HL-60/S4 treated with retinoic acid at 250 ng/mL for 4 days and 3 days (cell line): ENCODE measurements around the gene TECTA.
"Not testable (repeated sequence)": the region's sequence is repeated elsewhere in the genome, so short reads cannot be mapped to it uniquely, and the experiment has no call there.

ENCODE experiments used
- in situ Hi-C: fragments of 300-500 bp; cut with MboI; formaldehyde crosslinking; loops from 2 replicates; pipeline ENCODE4 v1.7.0; 2022; ENCODE audit warnings: low sequenced_read_pairs

Gene TECTA

DNA sequence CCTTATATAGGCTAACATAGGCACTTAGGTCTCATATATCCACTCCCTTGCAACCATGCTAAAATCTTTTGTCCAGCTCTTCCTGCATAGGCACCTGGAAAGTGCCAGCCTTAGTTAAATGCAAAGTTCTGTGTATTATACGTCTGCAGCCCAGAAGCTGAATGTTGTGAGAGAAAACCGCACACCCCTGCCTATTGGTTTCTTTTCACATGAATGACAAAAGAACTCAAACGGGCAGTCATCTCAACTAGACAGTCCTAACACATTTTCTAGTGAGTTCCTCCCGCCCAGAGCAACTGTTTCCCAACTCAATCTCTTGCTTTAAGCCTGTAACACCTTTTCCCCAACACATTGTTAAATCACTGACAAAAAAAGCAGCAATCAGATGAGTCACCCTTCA lies 122.1 kb downstream of the TECTA start:
- in situ Hi-C loops: no loop called here

DNA sequence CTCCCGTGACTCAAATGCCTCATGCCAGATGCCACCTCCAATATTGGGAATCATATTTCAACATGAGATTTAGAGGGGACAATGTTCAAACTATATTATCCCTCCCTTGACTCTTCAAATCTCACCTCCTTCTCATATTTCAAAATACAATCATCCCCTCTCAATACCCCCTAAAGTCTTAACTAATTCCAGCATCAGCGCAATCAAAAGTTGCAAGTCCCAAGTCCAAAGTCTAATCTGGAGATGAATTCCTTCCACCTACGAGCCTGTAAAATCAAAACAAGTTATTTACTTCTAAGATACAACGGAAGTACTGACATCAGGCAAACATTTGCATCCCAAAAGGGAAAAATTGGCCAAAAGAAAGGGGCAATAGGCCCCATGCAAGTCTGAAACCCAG lies 124.3 kb downstream of the TECTA start:
- in situ Hi-C loops: no loop called here

DNA sequence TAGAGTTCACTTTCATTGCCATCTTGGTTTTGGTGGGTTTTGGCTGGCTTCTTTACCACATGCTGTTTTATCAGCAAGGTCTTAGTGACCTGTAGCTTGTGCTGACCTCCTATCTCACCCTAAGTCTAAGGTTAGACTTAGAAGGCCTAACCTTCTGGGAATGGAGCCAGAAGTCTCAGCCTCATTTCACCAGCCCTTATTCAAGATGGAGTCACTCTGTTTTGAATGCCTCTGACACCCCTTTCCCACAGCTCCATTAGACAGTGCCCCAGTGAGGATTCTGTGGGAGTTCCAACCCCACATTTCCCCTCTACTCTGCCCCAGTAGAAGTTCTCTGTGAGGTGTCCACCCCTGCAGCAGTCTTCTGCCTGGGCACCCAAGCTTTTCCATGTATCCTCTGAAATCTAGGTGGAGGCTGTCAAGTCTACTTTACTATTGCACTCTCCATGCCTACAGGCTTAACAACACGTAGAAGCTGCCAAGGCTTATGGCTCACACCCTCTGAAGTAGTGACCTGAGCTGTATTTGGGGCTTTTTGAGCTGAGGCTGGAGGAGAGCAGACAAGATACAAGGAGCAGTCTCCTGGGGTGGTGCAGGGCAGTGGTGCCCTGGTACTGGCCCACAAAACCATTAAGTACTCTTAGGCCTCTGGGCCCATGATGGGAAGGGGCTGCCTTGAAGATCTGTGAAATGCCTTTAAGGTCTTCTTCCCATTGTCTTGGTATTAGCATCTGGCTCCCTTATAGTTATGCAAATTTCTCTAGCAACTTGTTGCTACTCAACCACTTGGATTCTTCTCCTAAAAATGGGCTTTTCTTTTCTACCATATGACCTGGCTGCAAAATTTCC lies 125.6 kb downstream of the TECTA start:
- in situ Hi-C loops: no loop called here

GRCh38 chr11:121228851-121229250 lies 127.8 kb downstream of the TECTA start:
- in situ Hi-C loops: no loop called here

DNA sequence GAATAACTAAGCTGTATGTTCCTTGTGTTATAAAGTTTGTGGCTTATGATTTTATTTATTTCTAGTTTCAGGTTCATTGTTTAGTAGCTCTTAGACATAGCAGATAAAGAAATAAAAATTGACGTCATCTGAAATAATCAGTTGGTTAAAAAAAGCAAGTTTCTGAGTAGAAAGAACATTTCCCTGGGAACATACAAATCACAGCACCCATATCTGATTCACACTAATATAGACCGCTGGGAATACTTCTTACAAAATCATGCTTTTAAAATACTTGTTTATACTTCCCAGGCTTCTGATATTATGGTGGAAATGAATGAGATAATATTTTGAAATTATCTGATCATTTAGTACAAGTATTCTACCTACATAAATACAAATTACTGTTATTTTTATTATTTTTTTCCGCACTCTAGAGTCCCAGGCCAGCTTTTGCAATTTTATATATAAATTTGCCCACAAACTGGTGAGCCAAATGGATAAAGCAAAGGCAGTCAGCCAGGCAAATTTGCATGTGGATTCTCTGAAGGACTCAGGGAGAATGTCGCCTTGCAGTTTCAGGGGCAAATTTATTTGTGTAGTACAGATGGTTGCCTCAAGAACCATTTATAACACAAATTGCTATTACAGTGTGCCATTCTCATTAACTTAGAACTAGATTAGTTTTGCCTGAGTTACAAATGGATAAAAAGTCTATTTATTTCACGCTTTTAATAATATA lies 128.6 kb downstream of the TECTA start:
- in situ Hi-C loops: no loop called here

- in situ Hi-C loops: no loop called here
Observed at GRCh38 chr11:121231576-121232278, 130.7 kb downstream of the TECTA start.

DNA sequence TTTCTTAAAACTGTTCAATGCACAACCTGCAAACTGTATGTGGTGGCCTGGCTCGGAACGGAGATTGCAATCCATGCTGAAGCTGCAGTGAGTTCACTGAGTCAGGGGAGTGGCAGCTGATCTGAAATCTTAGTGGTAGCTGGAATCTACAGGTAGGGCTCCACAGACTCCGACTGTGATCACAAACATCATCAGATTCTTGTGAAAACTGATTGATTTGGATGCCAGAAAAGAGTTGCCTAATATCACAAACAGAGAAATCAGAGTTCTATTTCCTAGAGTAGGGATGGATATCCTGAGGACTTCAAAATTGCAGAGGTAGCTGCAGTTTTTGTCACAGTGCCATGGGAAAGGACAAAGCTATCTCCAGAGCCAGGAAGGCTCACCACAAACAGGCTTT lies 134.0 kb downstream of the TECTA start:
- in situ Hi-C loops: no loop called here

GRCh38 chr11:121236115-121237001 lies 135.3 kb downstream of the TECTA start:
- in situ Hi-C loops: no loop called here

DNA sequence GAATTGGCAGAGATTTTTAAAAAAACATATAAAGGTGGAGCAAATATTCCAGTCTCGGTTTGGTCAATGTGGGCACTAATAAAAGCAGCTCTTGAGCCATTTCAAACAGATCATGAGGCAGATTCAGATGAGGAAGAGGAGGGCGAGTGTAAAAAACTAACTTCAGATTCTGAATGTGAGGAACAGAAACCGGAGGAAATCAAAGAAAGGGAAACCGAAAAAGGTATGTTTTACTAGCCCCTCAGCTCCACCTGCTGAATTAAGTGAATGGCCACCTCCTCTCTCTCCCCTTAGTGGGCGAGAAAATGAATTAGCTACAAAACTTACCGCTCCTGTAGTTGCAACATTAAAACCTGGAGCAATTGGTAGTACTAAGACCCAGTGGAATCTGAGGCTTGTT lies 136.2 kb downstream of the TECTA start:
- in situ Hi-C loops: not testable (repeated sequence)

GRCh38 chr11:121237686-121238658 lies 136.9 kb downstream of the TECTA start:
- in situ Hi-C loops: no loop called here

DNA sequence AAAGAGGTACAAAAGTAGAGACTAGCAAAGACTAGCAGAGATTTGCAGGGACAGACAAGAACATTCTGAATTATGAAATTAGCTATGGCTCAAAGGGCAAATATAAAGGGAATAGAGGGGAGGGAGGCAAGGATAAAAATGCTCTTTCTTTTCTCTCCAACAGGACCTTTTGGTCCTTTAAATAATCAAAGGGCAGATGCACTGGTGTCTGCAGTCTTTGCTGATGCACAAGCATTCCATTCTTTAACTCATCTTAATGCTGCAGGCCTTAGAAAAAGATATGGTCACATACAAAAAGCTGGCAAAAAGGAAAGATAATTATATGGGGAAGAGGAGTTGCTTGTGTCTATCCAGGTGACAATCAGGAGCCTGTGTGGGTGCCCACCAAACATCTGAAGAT lies 137.9 kb downstream of the TECTA start:
- in situ Hi-C loops: no loop called here

- in situ Hi-C loops: not testable (repeated sequence)
Observed at GRCh38 chr11:121240001-121240400, 139.0 kb downstream of the TECTA start.

GRCh38 chr11:121240650-121241303 lies 139.7 kb downstream of the TECTA start:
- in situ Hi-C loops: no loop called here
